Jurkat, Clone E6-1 (cell line): ENCODE measurements around the gene SGK2.
A peak's percentile ranks its signal among the peaks of the same experiment; 100 is the strongest.

Source experiments
- DNase-seq: peaks from one replicate; pipeline ENCODE4 v3.0.0-alpha.2; 2011; ENCODE audit warnings: low read depth, low spot score
- H3K4me3 ChIP-seq: 2 replicates; pipeline ENCODE4 v1.5.1; 2011; ENCODE audit warnings: mild to moderate bottlenecking, low read length, control low read depth, moderate library complexity

SGK2 gene

GRCh38 chr20:43534791-43535350 is 24.0 kb upstream of the SGK2 start:
- no peak overlapping the region for H3K4me3 ChIP-seq
- DNase-seq: no peak

GRCh38 chr20:43535370-43536004 is 23.3 kb upstream of the SGK2 start:
- H3K4me3 ChIP-seq: no peak overlapping the region
- DNase-seq: no peak

- H3K4me3 ChIP-seq: no peak overlapping the region
- DNase-seq: no peak
Measured at GRCh38 chr20:43536041-43536816, 22.6 kb upstream of the SGK2 start.

DNA sequence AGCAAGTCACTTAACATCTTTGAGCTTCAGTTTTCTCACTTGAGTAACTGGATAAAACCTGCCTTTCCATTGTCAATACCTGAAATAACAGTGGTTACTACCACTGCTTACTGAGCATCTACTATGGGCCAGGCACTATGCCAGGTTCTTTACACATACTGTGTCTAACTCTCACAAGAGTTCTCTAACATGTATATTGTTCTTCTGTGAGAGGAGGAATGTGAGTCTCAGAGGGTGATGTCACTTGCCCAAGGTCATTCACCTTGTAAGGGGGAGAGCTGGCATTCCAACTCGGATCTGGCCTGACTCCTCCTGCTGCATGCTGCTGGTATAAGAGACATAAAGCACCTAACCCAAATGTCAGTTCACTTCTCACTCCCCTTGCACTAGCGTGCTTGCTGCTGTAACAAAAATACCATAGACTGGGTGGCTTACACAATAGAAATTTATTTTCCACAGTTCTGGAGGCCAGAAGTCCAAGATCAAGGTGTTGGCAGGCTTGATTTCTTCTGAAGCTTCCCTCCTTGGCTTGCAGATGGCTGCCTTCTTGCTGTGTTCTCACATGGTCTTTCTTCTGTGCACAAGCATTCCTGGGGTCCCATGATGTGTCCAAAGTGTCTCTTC is 21.9 kb upstream of the SGK2 start:
- DNase-seq: no peak

GRCh38 chr20:43537921-43538877 is 20.6 kb upstream of the SGK2 start:
- H3K4me3 ChIP-seq: no peak overlapping the region
- DNase-seq: peak; percentile 70

More for the DNA sequence above, 21.9 kb upstream of the SGK2 start:
- no peak overlapping the region for H3K4me3 ChIP-seq

DNA sequence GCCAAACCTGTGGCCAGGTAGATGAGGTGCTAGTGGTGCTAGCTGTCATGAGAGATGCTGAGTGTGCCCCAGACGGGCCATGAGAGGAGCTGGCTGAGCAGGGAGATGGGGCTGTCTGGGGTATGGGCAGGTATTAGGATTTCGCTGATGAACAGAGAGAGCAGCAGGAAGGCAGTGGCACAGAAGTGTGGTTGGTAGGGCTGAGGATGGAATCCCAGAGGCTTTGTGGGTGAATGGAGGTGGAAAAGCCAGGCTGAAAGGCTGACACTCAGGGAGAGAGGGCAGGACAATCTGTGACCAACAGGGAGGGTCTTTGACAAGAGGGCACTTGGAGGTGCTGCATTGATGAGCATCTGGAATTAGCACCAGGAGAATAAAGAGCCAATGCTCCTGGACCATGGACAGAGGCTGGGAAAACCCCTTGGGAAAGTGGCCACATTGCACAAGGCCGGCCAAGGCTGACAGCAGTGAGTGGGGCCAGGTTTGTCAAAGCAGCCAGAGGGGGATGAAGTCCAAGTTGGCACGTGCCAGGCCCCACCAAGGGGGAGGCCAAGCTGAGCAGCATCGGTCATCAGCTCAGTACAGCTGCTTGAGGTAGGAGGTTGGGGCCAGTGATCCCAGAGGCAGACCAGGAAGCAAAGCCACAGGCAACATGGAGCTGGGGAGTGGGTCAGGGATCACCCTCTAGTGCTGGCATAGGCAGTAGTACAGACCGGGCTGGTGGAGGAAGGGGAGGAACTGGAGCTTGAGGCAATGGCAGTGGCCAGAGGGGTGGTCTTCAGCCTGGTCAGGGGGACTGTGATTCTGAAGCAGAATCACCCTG is 19.7 kb upstream of the SGK2 start:
- H3K4me3 ChIP-seq: no peak overlapping the region

GRCh38 chr20:43539975-43540672 is 18.7 kb upstream of the SGK2 start:
- no peak for DNase-seq
- no peak overlapping the region for H3K4me3 ChIP-seq

More for the DNA sequence above, 19.7 kb upstream of the SGK2 start:
- no peak for DNase-seq

DNA sequence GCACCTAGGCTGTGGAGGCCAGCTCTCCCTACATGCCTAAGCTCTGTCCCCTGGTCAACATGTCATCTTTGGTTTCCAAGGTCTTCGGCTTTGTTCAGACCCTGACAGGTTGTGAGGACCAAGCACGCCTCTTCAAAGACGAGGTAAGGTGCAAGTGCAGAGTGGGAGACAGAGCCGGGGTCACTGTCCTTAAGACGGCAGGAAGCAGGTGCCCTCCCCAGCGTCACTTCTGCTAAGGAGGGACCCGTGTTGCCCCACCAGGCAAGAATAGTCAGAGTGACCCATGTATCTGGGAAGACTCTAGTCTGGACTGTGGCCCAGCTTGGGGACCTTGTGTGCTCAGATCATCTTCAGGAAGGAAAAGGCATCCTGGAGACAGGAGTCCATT is 18.2 kb upstream of the SGK2 start:
- DNase-seq: no peak
- no peak overlapping the region for H3K4me3 ChIP-seq

GRCh38 chr20:43541214-43541613 is 17.6 kb upstream of the SGK2 start:
- H3K4me3 ChIP-seq: no peak overlapping the region
- no peak for DNase-seq

GRCh38 chr20:43542161-43542560 is 16.7 kb upstream of the SGK2 start:
- DNase-seq: no peak
- H3K4me3 ChIP-seq: no peak overlapping the region

GRCh38 chr20:43542674-43543073 is 16.2 kb upstream of the SGK2 start:
- no peak overlapping the region for H3K4me3 ChIP-seq
- DNase-seq: no peak

- no peak overlapping the region for H3K4me3 ChIP-seq
- DNase-seq: no peak
Measured at GRCh38 chr20:43543138-43543537, 15.7 kb upstream of the SGK2 start.

- no peak overlapping the region for H3K4me3 ChIP-seq
- DNase-seq: no peak
Measured at GRCh38 chr20:43544501-43544900, 14.3 kb upstream of the SGK2 start.

GRCh38 chr20:43545837-43546578 is 12.8 kb upstream of the SGK2 start:
- no peak overlapping the region for H3K4me3 ChIP-seq
- no peak for DNase-seq

DNA sequence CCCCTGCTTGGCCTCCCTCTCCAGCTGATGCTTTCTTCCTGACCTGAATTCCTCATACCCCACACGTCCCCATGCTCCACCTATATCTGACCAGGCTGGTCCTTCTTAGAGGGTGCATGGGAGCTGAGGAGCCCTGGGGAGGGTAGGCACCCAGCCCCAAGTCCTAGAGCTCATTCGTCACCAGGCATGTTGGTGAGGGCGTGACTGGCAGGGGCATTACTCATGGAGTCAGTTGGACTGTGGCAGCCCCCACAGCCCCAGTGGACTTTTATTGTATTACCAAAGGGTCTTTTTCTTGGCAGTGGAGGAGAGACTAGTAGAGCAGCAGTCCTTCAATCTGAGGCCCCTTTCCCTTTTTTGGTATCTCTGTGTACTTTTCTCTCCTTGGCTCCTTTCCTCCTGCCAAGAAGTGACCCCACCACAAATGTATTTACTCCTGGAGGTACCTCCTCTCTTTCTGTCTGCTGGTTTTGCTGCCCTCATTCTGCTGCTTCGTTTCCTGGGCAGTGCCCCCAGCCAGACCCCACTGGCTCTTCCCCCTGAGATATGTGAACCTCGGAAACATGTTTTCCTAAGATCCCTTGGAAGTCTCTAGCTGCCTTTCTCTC is 10.4 kb upstream of the SGK2 start:
- DNase-seq: no peak
- H3K4me3 ChIP-seq: no peak overlapping the region

DNA sequence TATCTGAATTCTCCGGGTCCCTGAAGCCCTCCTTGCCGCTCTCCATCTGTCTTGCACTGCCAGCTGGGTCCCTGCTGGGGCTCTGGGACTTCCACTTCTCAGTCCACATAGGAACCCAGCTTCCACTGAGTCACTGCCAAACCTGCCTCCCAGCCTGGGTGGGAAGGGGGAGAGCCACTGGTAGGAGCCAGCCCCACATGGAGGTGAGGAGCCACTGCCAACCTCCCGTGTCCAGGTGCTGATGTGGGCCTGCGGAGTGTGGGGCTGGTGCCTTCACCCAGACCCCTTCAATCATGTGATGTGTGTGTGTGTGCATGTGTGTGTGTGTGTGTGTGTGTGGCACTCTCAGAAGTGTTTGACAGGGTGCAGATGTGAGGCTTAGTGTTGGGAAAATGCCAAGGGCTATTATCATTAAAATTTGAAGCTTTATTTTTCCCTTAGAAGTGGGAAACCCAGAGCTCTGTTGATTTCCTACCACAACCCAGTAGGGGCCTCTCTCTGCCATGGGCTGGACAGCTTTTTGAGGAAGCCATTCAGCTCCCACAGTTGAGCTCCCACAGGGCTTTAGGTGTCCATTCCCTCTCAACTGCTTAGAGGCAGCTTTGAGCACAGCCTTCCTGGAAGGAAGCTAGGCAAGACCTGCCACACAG is 9.3 kb upstream of the SGK2 start:
- no peak overlapping the region for H3K4me3 ChIP-seq
- no peak for DNase-seq
